Fibroblast of skin of right biceps (primary cell): Measurements from ENCODE around the gene RAB36.

Experiments used
- DNase-seq: peaks from one replicate; pipeline ENCODE4 v3.0.0-alpha.2; 2013

The RAB36 gene

GRCh38 chr22:23184100-23184763, 39.0 kb downstream of the RAB36 start:
- DNase-seq = no peak

GRCh38 chr22:23184764-23185113, 39.5 kb downstream of the RAB36 start:
- no peak for DNase-seq

DNA sequence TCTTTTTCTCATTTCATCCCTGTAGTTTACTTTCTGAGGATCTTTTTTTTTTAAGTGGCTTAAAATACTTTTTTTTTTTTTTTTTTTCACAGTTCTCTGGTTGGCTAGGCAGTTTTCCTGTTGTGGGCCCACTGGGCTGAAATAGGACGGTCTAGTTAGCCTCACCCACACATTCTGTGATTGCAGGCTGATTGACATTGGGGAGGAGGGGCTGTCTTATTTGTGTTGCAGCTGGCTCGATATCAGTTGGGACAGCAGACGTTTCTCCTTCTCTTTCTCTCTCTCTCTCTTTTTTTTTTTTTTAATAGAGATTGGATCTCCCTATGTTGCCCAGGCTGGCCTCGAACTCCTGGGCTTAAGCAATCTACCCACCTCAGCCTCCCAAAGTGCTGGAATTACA, 41.9 kb downstream of the RAB36 start:
- no peak for DNase-seq

DNA sequence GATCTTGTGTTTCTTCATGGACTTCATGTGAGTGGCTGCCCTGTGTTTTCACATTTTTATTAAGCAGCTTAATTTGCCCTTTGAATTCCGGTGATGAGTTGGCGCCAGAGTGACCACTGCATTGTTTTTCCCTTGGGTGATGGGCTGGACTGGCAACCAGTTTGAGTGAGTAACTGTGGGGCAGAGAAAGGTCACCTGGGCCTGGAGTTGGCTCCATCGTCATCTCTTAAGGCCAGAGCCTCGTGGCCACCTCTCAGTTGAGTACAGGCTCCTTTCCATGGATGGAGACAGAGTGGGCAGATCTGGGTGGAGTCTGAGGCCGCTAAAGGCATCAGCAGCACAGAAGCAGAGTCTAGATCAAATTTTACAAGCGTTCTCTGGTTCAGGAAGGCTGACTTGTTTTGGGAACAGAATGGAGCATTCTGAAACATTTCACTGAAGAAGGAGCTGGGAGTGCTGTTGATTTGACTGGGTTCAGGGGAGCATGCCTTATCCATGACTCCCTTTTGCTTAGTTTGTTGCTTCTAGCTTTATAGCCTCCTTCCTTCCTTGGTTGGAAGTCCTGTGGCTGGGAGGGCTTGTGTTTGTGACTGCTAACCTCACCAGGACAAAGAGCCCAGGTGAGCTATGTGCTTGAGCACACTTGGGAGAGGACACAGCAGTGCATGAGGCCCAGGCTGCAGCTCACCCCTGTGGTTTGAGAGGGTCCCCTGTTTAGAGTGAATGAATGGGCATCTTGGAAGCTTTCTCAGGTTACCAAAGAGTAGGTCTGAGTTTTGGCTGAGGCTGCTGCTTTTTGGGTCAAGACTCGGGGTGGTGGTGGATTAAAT, 42.8 kb downstream of the RAB36 start:
- DNase-seq = no peak

- no peak for DNase-seq
Measured at GRCh38 chr22:23190526-23190925, 45.2 kb downstream of the RAB36 start.

- no peak for DNase-seq
Measured at GRCh38 chr22:23192133-23192532, 46.9 kb downstream of the RAB36 start.

DNA sequence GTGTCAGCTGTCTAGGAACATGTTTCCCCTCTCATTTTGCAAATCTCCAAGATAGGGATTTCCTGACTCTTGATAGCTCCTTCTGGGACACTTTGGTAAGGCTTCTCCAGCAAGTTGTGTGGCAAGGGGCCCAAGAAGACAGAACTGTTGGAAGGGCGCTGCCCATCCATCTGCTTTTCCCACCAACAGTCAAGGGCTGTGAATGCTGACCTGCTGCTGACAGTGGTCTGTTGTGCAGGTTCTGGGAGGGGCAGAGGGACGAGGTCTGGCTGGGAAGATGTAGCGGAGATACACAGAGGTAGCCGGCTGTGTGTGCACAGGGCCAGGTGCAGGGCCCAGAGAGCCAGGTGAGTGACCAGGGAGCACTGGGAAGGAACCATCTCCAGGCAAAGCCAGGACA, 47.3 kb downstream of the RAB36 start:
- no peak for DNase-seq

DNA sequence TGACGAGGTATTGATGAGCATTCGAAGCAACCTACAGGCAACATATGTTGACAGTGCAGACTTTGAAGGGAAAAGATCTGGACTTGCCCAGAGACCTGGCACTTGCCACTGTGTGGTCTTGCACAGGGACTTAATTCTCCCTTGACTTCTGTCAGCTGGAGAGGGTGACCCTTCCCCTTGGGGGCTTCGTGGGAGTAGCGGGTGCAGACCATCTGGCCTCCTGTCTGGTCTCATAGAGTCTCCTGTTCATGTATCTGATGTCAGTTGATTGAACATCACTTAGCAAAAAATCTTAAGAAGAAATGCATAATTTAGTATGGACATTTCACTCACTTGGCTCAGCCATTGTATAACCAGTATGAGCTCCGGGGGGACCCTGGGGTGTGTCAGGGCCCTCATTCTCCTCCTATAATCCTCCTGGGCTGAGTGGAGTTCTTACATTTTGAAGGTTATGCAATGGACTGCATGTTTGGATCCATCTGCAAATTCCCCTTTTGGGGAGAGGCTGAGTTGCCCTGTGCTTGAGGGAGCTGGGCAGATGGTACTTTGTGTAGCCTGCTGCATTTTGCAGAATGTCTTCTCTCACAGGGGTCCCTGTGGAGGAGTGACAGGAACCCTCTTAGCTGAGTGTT, 48.0 kb downstream of the RAB36 start:
- DNase-seq = no peak

- DNase-seq = peak; percentile 11
Measured at GRCh38 chr22:23193882-23194281, 48.6 kb downstream of the RAB36 start.

DNA sequence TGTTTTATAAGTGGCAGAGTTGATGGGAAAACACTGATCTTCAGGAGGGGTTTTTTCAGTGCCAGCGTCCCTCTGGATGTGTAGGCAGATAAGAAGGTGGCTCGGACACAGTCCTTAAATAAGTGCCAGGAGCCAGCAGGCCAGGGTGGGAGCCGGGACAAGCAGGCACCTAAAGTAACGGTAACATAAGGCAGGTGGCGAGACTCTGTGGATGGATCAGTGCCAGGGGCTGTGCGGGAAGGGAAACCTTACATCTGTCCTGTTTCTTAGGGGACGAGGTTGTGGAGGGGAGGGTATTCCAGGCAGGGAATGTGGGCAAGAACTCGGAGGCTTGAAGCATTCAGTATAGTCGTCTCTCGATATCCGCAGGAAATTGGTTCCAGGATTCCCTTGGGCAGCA, 50.9 kb downstream of the RAB36 start:
- DNase-seq = no peak

GRCh38 chr22:23197836-23198235, 52.6 kb downstream of the RAB36 start:
- DNase-seq = no peak

DNA sequence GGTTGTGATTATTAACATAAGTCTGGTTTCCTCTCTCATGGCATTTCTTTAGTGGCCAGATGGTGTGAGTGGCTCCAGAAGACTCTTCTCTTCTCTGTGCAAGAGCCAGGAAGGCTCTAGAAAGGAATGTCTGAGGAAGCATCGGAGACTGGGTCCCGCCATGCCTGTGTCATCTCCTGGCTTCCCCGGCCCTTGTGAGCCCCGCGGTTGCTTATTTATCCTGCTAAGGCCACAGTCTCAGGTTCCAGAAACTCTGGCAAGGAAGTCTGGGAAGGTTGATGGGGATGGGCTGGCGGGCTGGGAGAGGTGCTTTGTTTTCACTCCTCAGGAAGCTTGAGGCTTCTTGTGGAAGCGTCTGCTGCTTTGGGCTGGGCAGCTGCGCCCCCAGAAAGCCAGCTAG, 53.9 kb downstream of the RAB36 start:
- DNase-seq = no peak

GRCh38 chr22:23200898-23201297, 55.6 kb downstream of the RAB36 start:
- DNase-seq = no peak

DNA sequence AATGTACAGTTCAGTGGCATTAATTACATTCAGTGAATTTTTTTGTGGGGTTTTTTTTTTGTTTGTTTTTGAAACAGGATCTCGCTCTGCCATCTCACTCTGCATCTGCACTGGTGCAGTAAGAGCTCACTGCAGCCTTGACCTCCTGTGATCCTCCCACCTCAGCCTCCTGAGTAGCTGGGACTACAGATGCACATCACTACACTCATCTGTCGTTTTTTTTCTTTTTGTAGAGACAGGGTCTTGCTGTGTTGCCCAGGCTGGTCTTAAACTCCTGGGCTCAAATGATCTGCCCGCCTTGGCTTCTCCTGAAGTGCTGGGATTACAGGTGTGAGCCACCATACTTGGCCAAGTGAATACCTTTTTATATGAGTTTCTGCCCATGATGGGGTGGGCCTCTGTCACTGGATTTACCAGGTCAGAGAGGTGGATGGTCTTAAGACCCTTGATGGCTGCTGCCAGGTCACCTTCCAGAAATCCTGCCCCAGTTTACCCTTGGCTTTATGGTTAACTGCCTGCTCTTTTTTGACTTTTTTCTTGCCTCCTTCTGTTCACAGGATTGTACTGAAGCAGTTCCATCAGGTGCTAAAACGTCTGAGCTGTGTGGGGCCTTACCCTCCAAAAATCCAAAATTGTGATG, 57.7 kb downstream of the RAB36 start:
- no peak for DNase-seq

DNA sequence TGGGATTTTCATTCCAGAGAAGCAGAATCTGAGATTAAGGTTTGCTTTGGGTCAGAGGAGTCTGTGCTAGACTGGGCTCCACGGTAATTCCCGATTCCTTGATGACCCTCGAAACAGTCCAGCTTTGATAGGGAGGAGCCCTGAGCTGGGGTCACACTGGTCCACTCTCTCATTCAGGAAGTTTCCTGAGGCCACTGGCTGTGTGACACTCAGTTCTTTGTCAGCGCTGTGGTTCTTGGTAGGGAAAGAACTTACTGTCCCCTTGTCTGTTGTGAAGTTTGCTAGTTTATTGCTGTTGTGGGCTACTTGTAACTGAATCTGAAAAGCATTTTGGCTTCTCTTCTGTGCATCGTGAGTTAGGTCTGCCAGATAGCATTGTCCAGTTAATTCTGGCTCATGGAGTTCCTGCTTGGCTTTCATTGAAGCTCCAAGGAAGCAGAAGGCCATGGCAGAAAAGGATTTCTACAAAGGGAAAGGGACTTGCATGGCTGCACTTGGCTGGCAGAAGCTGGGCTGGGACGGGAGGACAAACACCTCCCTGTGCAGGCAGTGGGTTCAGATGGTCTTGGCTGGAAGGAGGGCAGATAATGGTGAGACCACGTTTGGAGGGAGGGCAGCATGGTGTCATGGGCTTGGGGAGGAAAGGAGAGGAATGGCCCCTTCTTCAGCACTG, 58.3 kb downstream of the RAB36 start:
- no peak for DNase-seq

GRCh38 chr22:23204125-23204488, 58.8 kb downstream of the RAB36 start:
- no peak for DNase-seq

DNA sequence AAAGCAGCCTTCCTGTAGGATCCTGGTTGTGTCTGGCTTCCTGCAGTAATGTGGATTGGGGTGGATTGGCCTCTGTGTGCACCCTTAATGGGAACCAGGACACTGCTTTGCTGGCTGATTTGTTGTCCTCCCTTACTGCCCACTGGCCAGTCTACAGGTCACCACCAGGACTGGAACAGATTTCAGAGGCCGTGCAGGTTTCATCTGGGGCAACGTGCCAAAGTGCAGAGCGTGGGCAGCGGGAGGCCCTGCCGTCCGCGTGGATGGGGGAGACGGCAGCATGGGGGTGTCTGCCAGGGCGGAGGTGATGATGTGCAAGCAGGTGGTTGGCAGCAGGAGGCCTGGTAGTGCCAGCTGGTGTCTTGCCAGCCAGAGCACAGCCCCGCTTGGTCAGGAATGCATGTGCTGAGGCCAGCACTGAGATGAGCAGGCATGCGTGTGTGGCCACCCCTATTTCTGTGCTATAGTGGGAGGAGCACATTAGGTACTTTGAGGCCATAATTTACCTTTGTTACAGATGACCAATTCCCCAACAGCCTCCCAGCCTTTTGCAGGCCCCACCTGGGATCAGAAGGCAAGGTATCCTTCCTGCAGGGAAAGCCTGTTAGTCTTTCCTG, 59.4 kb downstream of the RAB36 start:
- no peak for DNase-seq

GRCh38 chr22:23205339-23206049, 60.2 kb downstream of the RAB36 start:
- no peak for DNase-seq

GRCh38 chr22:23206915-23207314, 61.6 kb downstream of the RAB36 start:
- no peak for DNase-seq

GRCh38 chr22:23207729-23208393, 62.6 kb downstream of the RAB36 start:
- no peak for DNase-seq

DNA sequence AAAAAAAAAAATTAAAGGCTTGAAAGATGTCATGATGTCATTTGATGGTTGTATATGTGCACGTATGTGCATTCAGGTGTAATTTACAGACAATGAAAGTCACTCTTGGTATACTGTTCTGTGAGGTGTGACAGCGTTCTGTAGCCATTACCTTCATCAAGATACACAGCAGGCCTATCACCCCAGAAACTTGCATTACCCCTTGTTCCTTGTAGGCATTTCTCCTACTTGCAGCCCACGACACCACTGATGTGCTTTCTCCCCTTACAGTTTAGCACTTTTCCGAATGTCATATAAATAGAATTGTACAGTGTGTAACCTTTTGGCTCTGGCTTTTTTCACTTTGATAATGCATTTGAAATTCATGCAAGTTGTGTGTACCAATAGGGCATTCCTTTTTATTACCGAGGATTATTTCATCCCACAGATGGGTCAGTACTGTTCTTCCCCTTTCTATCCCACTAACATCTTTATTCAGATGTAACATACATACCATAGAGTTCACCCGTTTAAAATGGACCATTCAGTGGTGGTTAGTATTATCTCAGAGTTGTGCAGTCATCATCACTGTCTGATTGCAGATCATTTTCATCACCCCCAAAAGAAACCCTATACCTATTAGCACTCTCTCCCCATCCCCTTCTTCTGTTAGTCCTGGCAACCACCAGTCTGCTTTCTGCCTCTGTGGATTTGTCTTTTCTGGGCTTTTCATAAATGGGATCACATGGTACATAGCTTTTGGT, 65.3 kb downstream of the RAB36 start:
- DNase-seq = no peak
